CD1c-positive myeloid dendritic cell (primary cell): ENCODE measurements around the gene ZNF526.
"Not testable (repeated sequence)": the region's sequence is repeated elsewhere in the genome, so short reads cannot be mapped to it uniquely, and the experiment has no call there.

ENCODE experiments used
- DNase-seq: peaks from one replicate; pipeline ENCODE4 v3.0.0-alpha.2; 2016; ENCODE audit errors: extremely low spot score

The ZNF526 gene

GRCh38 chr19:42266105-42266504 lies 46.0 kb downstream of the ZNF526 start:
- not testable (repeated sequence) for DNase-seq

DNA sequence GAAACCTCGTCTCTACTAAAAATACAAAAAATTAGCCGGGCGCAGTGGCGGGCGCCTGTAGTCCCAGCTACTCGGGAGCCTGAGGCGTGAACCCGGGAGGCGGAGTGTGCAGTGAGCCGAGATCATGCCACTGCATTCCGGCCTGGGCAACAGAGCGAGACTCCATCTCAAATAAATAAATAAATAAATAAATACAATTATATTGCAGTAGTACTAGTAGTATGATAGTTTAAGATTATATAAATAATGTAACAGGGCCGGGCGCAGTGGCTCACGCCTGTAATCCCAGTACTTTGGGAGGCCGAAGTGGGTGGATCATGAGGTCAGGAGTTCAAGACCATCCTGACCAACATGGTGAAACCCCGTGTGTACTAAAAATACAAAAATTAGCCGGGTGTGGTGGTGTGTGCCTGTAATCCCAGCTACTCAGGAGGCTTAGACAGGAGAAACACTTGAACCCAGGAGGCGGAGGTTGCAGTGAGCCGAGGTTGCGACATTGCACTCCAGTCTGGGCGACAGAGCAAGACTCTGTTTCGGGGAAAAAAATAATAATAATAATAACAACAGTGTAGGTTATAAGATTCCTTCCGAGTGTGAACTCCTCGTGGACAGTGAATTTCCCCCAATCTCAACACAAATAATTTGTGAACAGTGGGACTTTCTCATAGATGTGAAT lies 47.0 kb downstream of the ZNF526 start:
- not testable (repeated sequence) for DNase-seq

GRCh38 chr19:42267644-42268141 lies 47.6 kb downstream of the ZNF526 start:
- no peak for DNase-seq

DNA sequence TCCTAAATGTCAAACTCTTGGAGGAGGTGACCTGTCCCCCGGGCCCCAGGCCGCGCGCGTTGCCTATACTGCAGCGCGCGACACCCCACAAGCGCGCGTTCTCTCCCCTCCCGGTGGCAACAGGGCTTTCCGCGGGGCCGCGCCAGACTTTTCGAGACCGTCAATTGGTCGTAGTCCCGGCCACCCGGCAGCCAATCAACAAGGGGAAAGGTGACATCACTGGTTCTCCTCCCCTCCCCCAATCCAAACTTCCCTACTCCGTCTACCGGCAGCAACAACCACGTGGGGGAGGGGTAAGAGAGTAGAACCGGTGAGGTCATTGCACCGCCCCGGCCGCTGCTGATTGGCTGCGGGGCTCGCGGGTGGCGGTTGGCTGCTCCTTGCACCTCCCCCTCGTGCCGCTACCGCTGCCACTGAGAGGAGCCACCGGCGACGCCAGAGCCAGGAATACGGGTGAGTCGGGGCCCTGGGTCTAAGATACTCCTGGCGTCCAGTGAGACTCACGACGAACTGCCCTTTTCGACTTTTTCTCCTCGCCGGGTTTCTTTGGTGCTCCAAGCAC lies 48.1 kb downstream of the ZNF526 start:
- DNase-seq = peak; percentile 100

DNA sequence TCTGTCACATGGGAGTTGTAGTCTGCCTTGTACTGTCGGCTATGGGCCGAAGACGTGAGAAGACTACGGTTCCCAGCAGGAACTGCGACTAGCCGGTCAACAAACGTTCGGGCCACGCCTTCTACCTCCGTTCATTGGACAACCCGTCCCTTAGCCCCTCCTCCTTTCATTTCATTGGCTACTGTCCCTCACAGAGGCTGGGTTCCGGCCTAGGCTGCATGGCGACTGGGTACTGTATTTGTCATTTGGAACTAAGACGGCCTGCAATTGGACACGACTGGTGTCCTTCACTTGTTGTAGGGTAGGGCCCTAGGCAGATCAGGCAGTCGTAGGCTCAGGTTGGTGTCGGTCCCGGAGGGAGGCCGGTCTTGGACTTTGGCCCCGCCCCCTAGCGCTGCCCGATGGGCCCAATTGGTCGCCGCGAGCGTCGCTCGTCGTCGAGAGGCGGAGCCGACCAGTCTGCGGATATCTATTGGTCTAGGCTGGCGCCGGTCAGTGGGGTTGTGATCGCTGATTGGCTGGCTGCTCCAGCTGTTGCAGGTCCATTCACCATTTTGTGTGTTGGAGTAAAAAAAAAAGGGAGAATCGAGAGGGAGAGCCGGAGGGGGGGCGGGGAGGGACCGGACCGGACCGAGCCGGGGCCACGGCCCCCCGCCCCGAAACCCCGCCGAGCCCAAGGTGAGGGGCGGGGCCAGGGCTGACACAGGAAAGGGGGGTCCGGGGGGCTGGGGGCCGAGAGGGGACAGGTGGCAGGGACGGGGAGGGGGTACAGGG lies 48.8 kb downstream of the ZNF526 start, which contains the start of gene CIC:
Gene CIC (plus strand): TSS at position 549 of the 774 bp plus-strand sequence. CDS start 2,532 bp downstream, outside the sequence.
- peak; percentile 100 for DNase-seq

- peak; percentile 11 for DNase-seq
These were observed 49.6 kb downstream of the ZNF526 start for GRCh38 chr19:42269478-42270345.

- peak; percentile 77 for DNase-seq
These were observed 50.4 kb downstream of the ZNF526 start for GRCh38 chr19:42270346-42271044.

GRCh38 chr19:42271045-42271419 lies 50.9 kb downstream of the ZNF526 start:
- DNase-seq = no peak

DNA sequence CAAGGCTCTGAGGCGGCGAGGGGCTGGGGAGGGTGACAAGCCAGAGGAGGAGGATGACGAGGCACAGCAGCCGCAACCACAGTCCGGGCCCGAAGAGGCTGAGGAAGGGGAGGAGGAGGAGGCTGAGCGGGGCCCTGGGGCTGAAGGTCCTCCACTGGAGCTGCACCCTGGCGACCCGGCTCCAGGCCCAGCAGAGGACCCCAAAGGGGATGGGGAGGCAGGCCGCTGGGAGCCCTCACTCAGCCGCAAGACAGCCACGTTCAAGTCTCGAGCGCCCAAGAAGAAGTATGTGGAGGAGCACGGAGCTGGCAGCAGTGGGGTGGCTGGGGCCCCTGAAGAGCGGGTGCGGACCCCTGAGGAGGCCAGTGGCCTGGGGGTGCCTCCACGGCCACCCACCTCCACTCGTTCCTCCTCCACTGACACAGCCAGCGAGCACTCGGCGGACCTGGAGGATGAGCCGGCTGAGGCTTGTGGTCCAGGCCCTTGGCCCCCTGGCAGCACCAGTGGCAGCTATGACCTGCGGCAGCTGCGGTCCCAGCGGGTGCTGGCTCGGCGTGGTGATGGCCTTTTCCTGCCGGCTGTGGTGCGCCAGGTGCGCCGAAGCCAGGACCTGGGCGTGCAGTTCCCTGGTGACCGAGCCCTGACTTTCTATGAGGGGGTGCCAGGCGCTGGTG lies 51.9 kb downstream of the ZNF526 start:
- DNase-seq = no peak

GRCh38 chr19:42272535-42272897 lies 52.4 kb downstream of the ZNF526 start:
- DNase-seq = no peak

DNA sequence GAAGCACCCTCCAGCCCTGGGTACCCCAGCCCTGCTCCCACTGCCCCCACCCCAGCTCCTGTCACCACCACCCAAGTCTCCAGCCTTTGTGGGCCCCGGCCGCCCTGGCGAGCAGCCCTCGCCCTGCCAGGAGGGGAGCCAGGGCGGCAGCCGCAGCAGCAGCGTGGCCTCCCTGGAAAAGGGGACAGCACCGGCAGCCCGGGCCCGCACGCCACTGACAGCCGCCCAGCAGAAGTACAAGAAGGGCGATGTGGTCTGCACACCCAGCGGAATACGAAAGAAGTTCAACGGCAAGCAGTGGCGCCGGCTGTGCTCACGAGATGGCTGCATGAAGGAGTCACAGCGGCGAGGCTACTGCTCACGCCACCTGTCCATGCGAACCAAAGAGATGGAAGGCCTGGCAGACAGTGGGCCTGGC lies 52.9 kb downstream of the ZNF526 start:
- no peak for DNase-seq

DNA sequence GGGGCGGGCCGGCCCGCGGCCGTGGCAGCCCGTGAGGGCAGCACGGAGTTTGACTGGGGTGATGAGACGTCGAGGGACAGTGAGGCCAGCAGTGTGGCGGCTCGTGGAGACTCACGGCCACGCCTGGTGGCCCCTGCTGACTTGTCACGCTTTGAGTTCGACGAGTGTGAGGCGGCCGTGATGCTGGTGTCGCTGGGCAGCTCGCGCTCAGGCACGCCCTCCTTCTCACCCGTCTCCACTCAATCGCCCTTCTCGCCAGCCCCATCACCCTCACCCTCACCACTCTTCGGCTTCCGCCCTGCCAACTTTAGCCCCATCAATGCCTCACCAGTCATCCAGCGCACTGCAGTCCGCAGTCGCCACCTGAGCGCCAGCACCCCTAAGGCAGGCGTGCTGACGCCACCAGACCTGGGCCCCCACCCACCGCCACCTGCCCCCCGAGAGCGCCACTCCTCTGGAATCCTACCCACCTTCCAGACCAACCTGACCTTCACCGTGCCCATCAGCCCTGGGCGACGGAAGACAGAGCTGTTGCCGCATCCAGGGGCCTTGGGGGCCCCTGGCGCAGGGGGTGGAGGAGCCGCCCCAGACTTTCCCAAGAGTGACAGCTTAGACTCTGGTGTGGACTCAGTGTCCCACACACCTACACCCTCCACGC lies 53.4 kb downstream of the ZNF526 start:
- DNase-seq = no peak

- DNase-seq = no peak
These were observed 54.1 kb downstream of the ZNF526 start for GRCh38 chr19:42274065-42274682.

- no peak for DNase-seq
These were observed 55.0 kb downstream of the ZNF526 start for GRCh38 chr19:42275103-42275502.

DNA sequence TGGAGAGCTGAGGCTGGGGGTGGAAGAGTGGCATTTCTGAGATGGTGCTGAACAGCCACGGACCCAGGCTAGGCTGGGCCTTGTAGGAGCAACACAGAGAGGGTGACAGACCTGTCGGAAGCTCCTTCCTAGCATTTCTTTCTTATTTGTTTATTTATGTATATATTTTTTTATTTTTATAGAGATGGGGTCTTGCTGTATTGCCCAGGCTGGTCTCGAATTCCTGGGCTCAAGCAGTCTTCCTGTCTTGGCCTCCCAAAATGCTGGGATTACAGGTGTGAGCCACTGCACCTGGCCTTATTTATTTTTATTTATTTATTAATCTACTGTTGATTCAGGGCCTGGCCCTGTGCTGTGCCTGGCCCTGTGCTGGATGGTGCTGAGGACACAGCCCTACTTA lies 55.4 kb downstream of the ZNF526 start:
- no peak for DNase-seq

- DNase-seq = no peak
These were observed 56.2 kb downstream of the ZNF526 start for GRCh38 chr19:42276284-42276683.

GRCh38 chr19:42276821-42277220 lies 56.7 kb downstream of the ZNF526 start:
- DNase-seq = no peak
